Stomach (tissue), 4 donors: ENCODE results near the gene KIRREL3.

Experiments
- EP300 ChIP-seq: sonication (generic); formaldehyde crosslinking; IDR thresholded peaks from one replicate; pipeline ENCODE4 v1.6.1; 2017; ENCODE audit warnings: antibody characterized with exemption
- TF ChIP-seq, protein P1 (sequence below), 7 experiments: fragments of 450-650 bp in 4 of 7; fragments of 200-600 bp in 3 of 7; sonication (generic) in 3 of 7; IDR thresholded peaks; one replicate each; pipeline ENCODE4 v1.5.1; 2016 to 2019; ENCODE audit warnings: antibody characterized with exemption in 7 of 7, control low read depth in 2 of 7, mild to moderate bottlenecking in 1 of 7

DNA sequence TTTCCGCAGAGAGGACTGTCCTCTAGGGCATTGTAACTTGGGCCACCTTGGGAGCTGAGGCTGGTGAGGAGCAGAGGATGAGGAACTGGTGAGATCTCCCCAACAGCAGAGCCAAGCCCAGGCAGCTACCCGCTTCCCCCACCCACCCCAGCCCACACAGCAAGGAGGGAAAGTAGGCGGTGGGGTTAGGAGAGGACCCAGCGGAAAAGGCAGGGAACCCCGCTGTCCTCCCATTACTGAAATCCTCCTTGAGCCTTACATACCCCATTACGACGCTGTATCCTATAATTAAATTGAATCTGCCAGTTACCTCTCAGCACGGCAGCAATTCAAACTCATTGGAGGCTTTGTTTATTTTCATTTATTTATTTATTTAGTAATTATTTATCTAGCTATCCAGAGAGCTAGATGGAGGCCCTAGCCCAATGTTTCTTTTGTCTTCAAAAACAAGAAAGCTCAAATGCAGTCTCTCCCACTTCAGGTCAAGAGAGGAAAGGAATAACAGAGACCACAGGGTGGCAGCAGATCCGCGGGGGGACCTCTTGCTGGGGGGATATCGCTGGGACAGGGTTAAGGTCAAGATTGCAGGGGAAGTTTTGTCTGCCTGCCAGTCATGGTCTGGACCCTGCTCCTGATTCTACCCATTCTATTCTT lies 427.1 kb downstream of the KIRREL3 start:
- no peak for TF ChIP-seq EP300
- TF ChIP-seq, protein P1, sequence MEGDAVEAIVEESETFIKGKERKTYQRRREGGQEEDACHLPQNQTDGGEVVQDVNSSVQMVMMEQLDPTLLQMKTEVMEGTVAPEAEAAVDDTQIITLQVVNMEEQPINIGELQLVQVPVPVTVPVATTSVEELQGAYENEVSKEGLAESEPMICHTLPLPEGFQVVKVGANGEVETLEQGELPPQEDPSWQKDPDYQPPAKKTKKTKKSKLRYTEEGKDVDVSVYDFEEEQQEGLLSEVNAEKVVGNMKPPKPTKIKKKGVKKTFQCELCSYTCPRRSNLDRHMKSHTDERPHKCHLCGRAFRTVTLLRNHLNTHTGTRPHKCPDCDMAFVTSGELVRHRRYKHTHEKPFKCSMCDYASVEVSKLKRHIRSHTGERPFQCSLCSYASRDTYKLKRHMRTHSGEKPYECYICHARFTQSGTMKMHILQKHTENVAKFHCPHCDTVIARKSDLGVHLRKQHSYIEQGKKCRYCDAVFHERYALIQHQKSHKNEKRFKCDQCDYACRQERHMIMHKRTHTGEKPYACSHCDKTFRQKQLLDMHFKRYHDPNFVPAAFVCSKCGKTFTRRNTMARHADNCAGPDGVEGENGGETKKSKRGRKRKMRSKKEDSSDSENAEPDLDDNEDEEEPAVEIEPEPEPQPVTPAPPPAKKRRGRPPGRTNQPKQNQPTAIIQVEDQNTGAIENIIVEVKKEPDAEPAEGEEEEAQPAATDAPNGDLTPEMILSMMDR (IDR thresholded peaks at IDR 0.05) = no peak
